ENCODE results near the gene VPS52.

The VPS52 gene

GRCh38 chr6:33292996-33293682 is 21.5 kb upstream of the VPS52 start:
- DNase-seq: no peak
- no peak overlapping the region for H3K4me3 ChIP-seq (ENCODE audit: low read depth, low read length)
- no peak overlapping the region for H3K27ac ChIP-seq
- no peak for TF ChIP-seq CTCF (IDR thresholded peaks at IDR 0.05; ENCODE audit: low read depth, low read length)
- no peaks in the 10 kb centered on the region for H3K27me3 ChIP-seq (ENCODE audit: insufficient read depth, low read depth, severe bottlenecking)
- H3K9me3 ChIP-seq (ENCODE audit: severe bottlenecking): no peaks in the 10 kb centered on the region
- peaks cover 63% of the 10 kb centered on the region for H3K36me3 ChIP-seq

- no peak overlapping the region for H3K4me3 ChIP-seq (ENCODE audit: low read depth, low read length)
- no peaks in the 10 kb centered on the region for H3K27me3 ChIP-seq (ENCODE audit: insufficient read depth, low read depth, severe bottlenecking)
- no peak overlapping the region for H3K27ac ChIP-seq
- DNase-seq: no peak
- TF ChIP-seq CTCF (IDR thresholded peaks at IDR 0.05; ENCODE audit: low read depth, low read length): no peak
- H3K9me3 ChIP-seq (ENCODE audit: severe bottlenecking): no peaks in the 10 kb centered on the region
- peaks cover 74% of the 10 kb centered on the region for H3K36me3 ChIP-seq
Observed at GRCh38 chr6:33290459-33290858, 18.8 kb upstream of the VPS52 start.

- Histone ChIP-seq H3K27me3 (ENCODE audit: insufficient read depth, low read depth, severe bottlenecking) (no peaks in the 10 kb centered on the region), H3K27ac (peak overlapping the region; percentile 62), H3K9me3 (ENCODE audit: severe bottlenecking) (no peaks in the 10 kb centered on the region), H3K36me3 (peaks cover 74% of the 10 kb centered on the region), H3K4me3 (ENCODE audit: low read depth, low read length) (peak overlapping the region; percentile 59)
- no peak for TF ChIP-seq CTCF (IDR thresholded peaks at IDR 0.05; ENCODE audit: low read depth, low read length)
- no peak for DNase-seq
Observed at GRCh38 chr6:33289784-33290315, 18.2 kb upstream of the VPS52 start.

GRCh38 chr6:33288921-33289783 is 17.5 kb upstream of the VPS52 start, which contains the start of the genes PFDN6 and WDR46:
PFDN6 (plus strand) TSS chr6:33289601; CDS start chr6:33289857, 256 bp downstream.
WDR46 (minus strand) TSS chr6:33289239; CDS start chr6:33289170, 69 bp downstream.
- no peaks in the 10 kb centered on the region for H3K9me3 ChIP-seq (ENCODE audit: severe bottlenecking)
- H3K27ac ChIP-seq: peak within 1 kb of the TSS; percentile 62
- peaks cover 74% of the 10 kb centered on the region for H3K36me3 ChIP-seq
- H3K27me3 ChIP-seq (ENCODE audit: insufficient read depth, low read depth, severe bottlenecking): no peaks in the 10 kb centered on the region
- peak within 1 kb of the TSS; percentile 59 for H3K4me3 ChIP-seq (ENCODE audit: low read depth, low read length)
- peak; percentile 88 for DNase-seq
- TF ChIP-seq CTCF (IDR thresholded peaks at IDR 0.05; ENCODE audit: low read depth, low read length): no peak

- H3K36me3 ChIP-seq: peaks cover 74% of the 10 kb centered on the region
Observed at GRCh38 chr6:33288141-33288920, 16.7 kb upstream of the VPS52 start.

More at GRCh38 chr6:33288141-33288920, 16.7 kb upstream of the VPS52 start:
- peak overlapping the region; percentile 59 for H3K4me3 ChIP-seq (ENCODE audit: low read depth, low read length)
- H3K9me3 ChIP-seq (ENCODE audit: severe bottlenecking): no peaks in the 10 kb centered on the region
- TF ChIP-seq CTCF (IDR thresholded peaks at IDR 0.05; ENCODE audit: low read depth, low read length): no peak
- peak overlapping the region; percentile 62 for H3K27ac ChIP-seq
- no peaks in the 10 kb centered on the region for H3K27me3 ChIP-seq (ENCODE audit: insufficient read depth, low read depth, severe bottlenecking)
- DNase-seq: no peak

Data from WERI-Rb-1 (cell line).